Left lung (tissue), 10 donors: ENCODE data around the gene PALLD. TPM values are rescaled to one million over a fixed set of nuclear protein-coding genes. Genes with fewer than 3 reads are reported as not detected.

ENCODE experiments used
- ATAC-seq: fragments of 200-7000 bp; cut with Tn5 transposase; one replicate; pipeline ENCODE4 v1.9.1; 2020; ENCODE audit warnings: moderate library complexity
- DNase-seq, 4 donors: peaks; one replicate each; pipeline ENCODE4 v3.0.0-alpha.2; 2013 to 2020
- H3K27ac ChIP-seq, 2 donors: fragments of 200-600 bp; sonication (generic) in 1 of 2; one replicate each; pipeline versions ENCODE4 v1.5.0 to v1.8.0; 2020 to 2021
- H3K27me3 ChIP-seq, 2 donors: fragments of 200-600 bp; sonication (generic) in 1 of 2; one replicate each; pipeline versions ENCODE4 v1.5.0 to v1.8.0; 2020 to 2021
- H3K36me3 ChIP-seq, 2 donors: fragments of 200-600 bp; sonication (generic) in 1 of 2; one replicate each; pipeline versions ENCODE4 v1.5.0 to v1.8.0; 2020 to 2021
- H3K4me1 ChIP-seq, 2 donors: fragments of 200-600 bp; one replicate each; pipeline ENCODE4 v1.8.0; 2021
- H3K4me3 ChIP-seq, 2 donors: fragments of 200-600 bp; sonication (generic) in 1 of 2; one replicate each; pipeline versions ENCODE4 v1.5.0 to v1.8.0; 2020 to 2021; ENCODE audit warnings: mild to moderate bottlenecking in 1 of 2
- H3K9me3 ChIP-seq, 2 donors: fragments of 200-600 bp; sonication (generic) in 1 of 2; one replicate each; pipeline versions ENCODE4 v1.5.0 to v1.8.0; 2020 to 2021
- CTCF ChIP-seq, 2 donors: fragments of 200-600 bp; sonication (generic) in 1 of 2; IDR thresholded peaks; one replicate each; pipeline versions ENCODE4 v1.5.0 to v1.8.0; 2021; ENCODE audit warnings: antibody characterized with exemption in 2 of 2
- intact Hi-C, 2 donors: fragments of 100-400 bp; cut with DNase I; formaldehyde crosslinking; loops; one replicate each; pipeline versions ENCODE4 v1.11.2 to v1.14.2; 2022
- polyA plus RNA-seq, 6 donors: library from polyadenylated mRNA; unstranded; fragments of 120-200 nt; gene quantifications; one replicate each; pipeline ENCODE4 v1.2.1, GENCODE V29; 2013; ENCODE audit not compliant: insufficient read length in 6 of 6
- total RNA-seq, 2 donors: library from RNA; stranded (reverse); fragmentation: NEBNext Ultra II Directional; extraction: Animal tissue kit (Norgen Biotek cat#: 25700); gene quantifications; one replicate each; pipeline ENCODE4 v1.2.1, GENCODE V29; 2021
- donor health status: DM: no; HTN: yes; CAD: no.
- donor health status: DM: no; HTN: no; CAD: no.

Gene PALLD
- total and polyA plus RNA-seq, 8 donors: 67.5 to 194 (median 80.4) TPM

DNA sequence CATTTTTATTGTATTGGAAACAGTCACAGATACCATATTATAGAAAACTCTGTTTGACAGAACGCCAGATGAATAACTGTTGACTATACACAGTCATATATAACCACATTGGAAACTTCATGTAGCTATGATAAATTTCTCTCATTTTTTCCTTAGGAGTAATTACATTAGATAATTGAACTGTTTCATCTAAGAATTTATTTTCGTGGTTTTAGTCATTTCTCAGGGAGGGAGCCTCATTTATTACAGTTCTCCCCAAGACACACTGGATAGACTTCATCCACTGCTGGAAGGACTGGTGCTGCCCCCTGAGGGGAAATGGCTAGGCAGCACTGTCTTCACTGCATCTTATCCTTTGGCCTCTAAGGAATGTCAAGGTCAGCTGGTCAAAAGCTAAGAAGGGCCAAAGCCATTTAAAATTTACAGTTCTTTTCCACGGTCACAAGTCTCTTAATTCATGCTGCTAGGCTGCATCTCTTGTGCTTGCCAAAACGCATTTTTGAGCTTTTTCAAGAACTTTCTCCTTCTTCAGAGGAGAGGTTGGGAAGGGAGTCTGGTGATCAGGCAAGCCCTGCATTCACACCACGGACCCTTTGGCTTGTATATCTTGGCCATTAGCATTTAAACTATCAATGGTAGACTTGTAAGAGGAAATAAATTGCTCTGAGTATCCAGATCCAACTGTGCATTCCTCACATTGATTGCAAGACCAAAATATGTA lies 368.1 kb downstream of the PALLD start:
- Histone ChIP-seq H3K4me3 (no peak overlapping the region), H3K4me1 (peaks cover 0 to 1% of the 10 kb centered on the region in 2 donors), H3K27ac (peak overlapping the region in 1 of 2 donors; percentile 65), H3K9me3 (no peaks in the 10 kb centered on the region), H3K27me3 (no peaks in the 10 kb centered on the region), H3K36me3 (no peaks in the 10 kb centered on the region)
- DNase-seq (no peak), ATAC-seq (peak; percentile 51)
- TF ChIP-seq CTCF (IDR thresholded peaks at IDR 0.05): peak in 1 of 2 donors; percentile 13
- intact Hi-C loops: no loop called here

DNA sequence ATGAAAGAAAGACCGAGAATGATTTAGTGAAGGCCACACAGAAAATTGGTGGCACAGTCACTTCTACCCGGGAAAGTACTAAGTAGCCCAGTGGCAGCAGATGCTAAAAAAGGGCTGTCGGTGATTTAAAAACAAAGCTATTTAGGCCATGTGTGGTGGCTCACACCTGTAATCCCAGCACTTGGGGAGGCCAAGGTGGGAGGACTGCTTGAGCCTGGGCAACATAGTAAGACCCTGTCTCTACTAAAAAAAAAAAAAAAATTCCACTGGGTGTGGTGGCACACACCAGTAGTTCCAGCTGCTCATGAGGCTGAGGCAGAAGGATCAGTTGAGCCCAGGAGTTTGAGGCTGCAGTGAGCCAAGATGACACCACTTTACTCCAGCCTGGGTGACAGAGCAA lies 369.0 kb downstream of the PALLD start:
- no peak for DNase-seq
- no peak overlapping the region for H3K27ac ChIP-seq
- intact Hi-C loops: no loop called here
- no peak overlapping the region for H3K4me3 ChIP-seq
- no peak for TF ChIP-seq CTCF (IDR thresholded peaks at IDR 0.05)
- no peaks in the 10 kb centered on the region for H3K36me3 ChIP-seq
- no peaks in the 10 kb centered on the region for H3K9me3 ChIP-seq
- ATAC-seq: no peak
- no peaks in the 10 kb centered on the region for H3K4me1 ChIP-seq
- H3K27me3 ChIP-seq: no peaks in the 10 kb centered on the region

GRCh38 chr4:168866635-168867034 lies 369.8 kb downstream of the PALLD start:
- no peaks in the 10 kb centered on the region for H3K36me3 ChIP-seq
- no peaks in the 10 kb centered on the region for H3K27me3 ChIP-seq
- H3K4me3 ChIP-seq: no peak overlapping the region
- no peak for TF ChIP-seq CTCF (IDR thresholded peaks at IDR 0.05)
- DNase-seq (peak in 2 of 4 donors; percentile 44 to 56), ATAC-seq (no peak)
- no peak overlapping the region for H3K27ac ChIP-seq
- no peaks in the 10 kb centered on the region for H3K4me1 ChIP-seq
- intact Hi-C loops: no loop called here
- H3K9me3 ChIP-seq: no peaks in the 10 kb centered on the region

GRCh38 chr4:168867128-168867527 lies 370.3 kb downstream of the PALLD start:
- no peaks in the 10 kb centered on the region for H3K9me3 ChIP-seq
- DNase-seq (no peak), ATAC-seq (no peak)
- H3K4me1 ChIP-seq: no peaks in the 10 kb centered on the region
- no peak overlapping the region for H3K27ac ChIP-seq
- H3K27me3 ChIP-seq: no peaks in the 10 kb centered on the region
- no peak overlapping the region for H3K4me3 ChIP-seq
- intact Hi-C loops: no loop called here
- no peaks in the 10 kb centered on the region for H3K36me3 ChIP-seq
- TF ChIP-seq CTCF (IDR thresholded peaks at IDR 0.05): no peak

- Histone ChIP-seq H3K9me3 (no peaks in the 10 kb centered on the region), H3K4me1 (no peaks in the 10 kb centered on the region), H3K4me3 (no peak overlapping the region), H3K27me3 (no peaks in the 10 kb centered on the region), H3K36me3 (no peaks in the 10 kb centered on the region), H3K27ac (peak overlapping the region in 1 of 2 donors; percentile 23)
- ATAC-seq (peak; percentile 28), DNase-seq (no peak)
- no peak for TF ChIP-seq CTCF (IDR thresholded peaks at IDR 0.05)
- intact Hi-C loops: no loop called here
Observed at GRCh38 chr4:168868044-168868781, 371.4 kb downstream of the PALLD start.
